Testis (tissue), 2 donors: Measurements from ENCODE around the gene PRRC2A.

Experiments used
- CTCF ChIP-seq, 3 experiments: fragments of 450-650 bp in 2 of 3; fragments of 200-600 bp in 1 of 3; sonication (generic) in 1 of 3; IDR thresholded peaks; one replicate each; pipeline ENCODE4 v1.5.1; 2016 to 2019; ENCODE audit warnings: antibody characterized with exemption in 3 of 3, mild to moderate bottlenecking in 2 of 3, moderate library complexity in 1 of 3
- POLR2A ChIP-seq: fragments of 450-650 bp; IDR thresholded peaks from one replicate; pipeline ENCODE4 v1.6.1; 2017; ENCODE audit warnings: antibody characterized with exemption, mild to moderate bottlenecking, moderate library complexity

GRCh38 chr6:31662124-31662723 lies 41.7 kb downstream of the PRRC2A start:
- no peak for TF ChIP-seq CTCF (IDR thresholded peaks at IDR 0.05)
- no peak for TF ChIP-seq POLR2A
